ENCODE measurements around the gene TBX15.
A peak's percentile ranks its signal among the peaks of the same experiment; 100 is the strongest.

TBX15 gene

GRCh38 chr1:118984722-118985639 lies 3.2 kb downstream of the TBX15 start:
- DNase-seq: no peak

GRCh38 chr1:118984086-118984721 lies 3.9 kb downstream of the TBX15 start:
- DNase-seq: no peak

- DNase-seq: no peak
Measured at GRCh38 chr1:118983558-118984041, 4.5 kb downstream of the TBX15 start.

- no peak for DNase-seq
Measured at GRCh38 chr1:118982821-118983557, 5.2 kb downstream of the TBX15 start.

- DNase-seq: no peak
Measured at GRCh38 chr1:118982266-118982665, 5.9 kb downstream of the TBX15 start.

GRCh38 chr1:118981436-118981835 lies 6.7 kb downstream of the TBX15 start:
- DNase-seq: no peak

- no peak for DNase-seq
Measured at GRCh38 chr1:118979754-118980575, 8.2 kb downstream of the TBX15 start.

GRCh38 chr1:118978914-118979701 lies 9.0 kb downstream of the TBX15 start:
- DNase-seq: no peak

GRCh38 chr1:118977600-118977999 lies 10.5 kb downstream of the TBX15 start:
- DNase-seq: no peak

- DNase-seq: no peak
Measured at GRCh38 chr1:118974661-118975060, 13.5 kb downstream of the TBX15 start.

- no peak for DNase-seq
Measured at GRCh38 chr1:118973531-118974137, 14.5 kb downstream of the TBX15 start.

- no peak for DNase-seq
Measured at GRCh38 chr1:118973032-118973431, 15.1 kb downstream of the TBX15 start.

- DNase-seq: no peak
Measured at GRCh38 chr1:118970451-118970850, 17.7 kb downstream of the TBX15 start.

- DNase-seq: no peak
Measured at GRCh38 chr1:118963456-118964430, 24.4 kb downstream of the TBX15 start.

GRCh38 chr1:118963138-118963455 lies 25.0 kb downstream of the TBX15 start:
- no peak for DNase-seq

- no peak for DNase-seq
Measured at GRCh38 chr1:118961156-118961555, 27.0 kb downstream of the TBX15 start.

GRCh38 chr1:118960567-118961136 lies 27.5 kb downstream of the TBX15 start:
- no peak for DNase-seq

- peak; percentile 10 for DNase-seq
Measured at GRCh38 chr1:118960026-118960561, 28.0 kb downstream of the TBX15 start.

GRCh38 chr1:118958937-118959631 lies 29.1 kb downstream of the TBX15 start:
- peak; percentile 23 for DNase-seq

Data from DMS79 treated with DMSO at 0.1 percent for 48 hours (cell line).